ENCODE data around the gene DOCK1.
"Not testable (repeated sequence)": the region's sequence is repeated elsewhere in the genome, so short reads cannot be mapped to it uniquely, and the experiment has no call there.

The DOCK1 gene

DNA sequence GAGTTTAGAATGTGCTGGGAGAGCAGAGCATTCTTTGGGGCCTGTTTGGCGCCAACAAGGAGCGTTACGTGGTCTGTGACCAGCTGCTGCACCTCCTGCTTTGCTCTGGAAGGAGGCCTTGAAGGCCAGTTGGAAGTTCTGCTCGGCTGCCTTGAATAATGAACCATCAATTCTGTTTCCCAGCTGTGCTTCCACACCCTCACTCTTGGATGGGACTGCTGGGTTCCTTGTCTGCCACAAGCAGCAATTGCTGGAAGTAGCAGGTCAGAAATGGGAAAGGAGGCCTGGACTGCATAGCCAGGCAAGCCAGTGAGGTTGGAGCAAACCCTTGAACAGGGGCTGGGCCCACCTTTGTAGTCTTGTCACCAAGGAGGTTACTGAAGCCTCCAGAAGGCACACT, 377.8 kb downstream of the DOCK1 start:
- no peak for ATAC-seq
- no peaks in the 10 kb centered on the region for H3K36me3 Mint-ChIP-seq (ENCODE audit: low read depth)
- H3K9me3 Mint-ChIP-seq: peaks cover 7% of the 10 kb centered on the region
- H3K27ac Mint-ChIP-seq: no peak overlapping the region
- no peaks in the 10 kb centered on the region for H3K4me1 Mint-ChIP-seq
- no peak for DNase-seq
- H3K4me3 Mint-ChIP-seq: no peak overlapping the region
- no peaks in the 10 kb centered on the region for H3K27me3 Mint-ChIP-seq

DNA sequence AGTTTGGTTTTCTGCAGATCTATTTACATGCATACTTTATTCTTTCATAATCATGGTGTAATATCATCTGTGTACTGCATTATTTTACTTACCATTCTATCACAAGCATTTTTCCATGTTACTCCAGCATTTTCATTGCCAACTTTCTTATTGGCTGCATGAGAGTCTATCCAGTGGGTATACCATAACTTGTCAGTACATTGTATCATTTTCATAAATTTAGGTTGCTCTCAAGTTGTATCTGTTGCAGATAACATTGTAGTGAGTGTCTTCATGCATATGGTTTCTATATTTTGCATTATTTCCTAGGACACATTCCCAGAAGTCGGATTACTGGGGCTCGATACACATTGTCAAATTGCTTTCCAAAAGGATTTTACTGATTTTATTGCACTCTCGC, 378.3 kb downstream of the DOCK1 start:
- Mint-ChIP-seq H3K9me3 (peaks cover 10% of the 10 kb centered on the region), H3K36me3 (ENCODE audit: low read depth) (no peaks in the 10 kb centered on the region), H3K27me3 (no peaks in the 10 kb centered on the region), H3K27ac (no peak overlapping the region), H3K4me1 (no peaks in the 10 kb centered on the region), H3K4me3 (no peak overlapping the region)
- DNase-seq (no peak), ATAC-seq (no peak)

DNA sequence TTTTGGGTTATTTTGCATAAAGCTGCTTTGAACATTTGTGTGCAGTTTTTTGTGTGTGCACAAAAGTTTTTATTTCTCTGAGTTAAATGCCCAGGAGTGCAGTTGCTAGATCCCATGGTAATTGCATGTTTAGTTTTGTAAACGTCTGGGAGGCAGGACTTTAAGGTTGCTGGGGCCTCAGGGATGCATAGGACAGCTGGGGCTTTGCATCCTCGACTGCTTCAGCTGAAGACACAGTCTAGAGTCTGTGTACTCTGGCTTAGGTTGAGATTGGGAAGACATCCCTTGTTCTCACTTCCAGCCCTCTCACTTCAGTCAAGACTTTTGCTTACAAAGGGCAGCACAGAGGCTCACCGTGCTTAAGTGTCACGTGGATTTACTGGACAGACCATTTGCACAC, 385.6 kb downstream of the DOCK1 start:
- Mint-ChIP-seq H3K27me3 (peaks cover under 1% of the 10 kb centered on the region), H3K4me3 (no peak overlapping the region), H3K9me3 (peaks cover 13% of the 10 kb centered on the region), H3K27ac (no peak overlapping the region), H3K4me1 (peaks cover 22% of the 10 kb centered on the region), H3K36me3 (ENCODE audit: low read depth) (no peaks in the 10 kb centered on the region)
- no peak for ATAC-seq
- DNase-seq: no peak

DNA sequence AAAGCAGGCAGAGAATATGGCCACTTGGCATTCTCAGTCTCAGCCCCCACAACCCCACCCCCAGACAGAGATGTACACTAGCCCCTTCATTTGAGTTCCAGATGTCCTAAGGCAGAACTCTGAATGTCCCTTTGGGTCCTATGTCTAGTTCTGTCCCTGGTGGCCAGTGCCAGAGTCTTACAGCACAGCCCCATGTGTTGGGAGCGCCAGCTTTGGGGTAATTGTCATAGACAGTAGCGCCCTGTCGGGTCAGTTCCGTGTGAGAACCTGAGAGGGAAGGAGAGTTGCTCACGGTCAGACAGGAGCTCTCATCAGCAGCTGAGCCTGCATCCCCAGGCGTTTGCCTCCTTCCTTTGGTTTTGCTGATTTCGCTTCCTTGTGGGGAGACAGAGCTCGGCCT, 386.1 kb downstream of the DOCK1 start:
- Mint-ChIP-seq H3K27me3 (peaks cover 3% of the 10 kb centered on the region), H3K4me3 (no peak overlapping the region), H3K27ac (no peak overlapping the region), H3K4me1 (peaks cover 24% of the 10 kb centered on the region), H3K9me3 (peaks cover 13% of the 10 kb centered on the region), H3K36me3 (ENCODE audit: low read depth) (no peaks in the 10 kb centered on the region)
- DNase-seq (no peak), ATAC-seq (no peak)

DNA sequence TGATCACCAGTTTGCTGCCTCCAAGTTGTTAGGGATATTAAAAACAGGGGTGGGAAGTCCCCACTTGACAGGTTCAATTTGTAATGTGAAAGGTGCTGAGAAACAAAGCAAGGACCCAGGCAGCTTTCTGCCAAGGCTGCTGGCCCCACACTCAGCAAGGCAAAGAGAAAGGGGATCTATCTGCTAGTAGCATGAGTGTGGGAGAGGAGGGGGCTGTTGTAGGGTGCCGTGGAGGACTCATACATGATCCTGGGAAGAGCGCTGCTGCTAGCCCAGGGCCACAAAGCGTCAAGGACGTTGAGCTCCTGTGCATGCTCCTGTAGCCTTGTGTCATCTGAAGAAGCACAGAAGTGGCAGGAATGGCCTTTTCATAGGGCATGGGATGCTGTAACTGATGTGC, 387.7 kb downstream of the DOCK1 start:
- Mint-ChIP-seq H3K27ac (no peak overlapping the region), H3K36me3 (ENCODE audit: low read depth) (no peaks in the 10 kb centered on the region), H3K27me3 (peaks cover 8% of the 10 kb centered on the region), H3K9me3 (peaks cover 8% of the 10 kb centered on the region), H3K4me3 (no peak overlapping the region), H3K4me1 (peaks cover 24% of the 10 kb centered on the region)
- ATAC-seq (no peak), DNase-seq (no peak)

DNA sequence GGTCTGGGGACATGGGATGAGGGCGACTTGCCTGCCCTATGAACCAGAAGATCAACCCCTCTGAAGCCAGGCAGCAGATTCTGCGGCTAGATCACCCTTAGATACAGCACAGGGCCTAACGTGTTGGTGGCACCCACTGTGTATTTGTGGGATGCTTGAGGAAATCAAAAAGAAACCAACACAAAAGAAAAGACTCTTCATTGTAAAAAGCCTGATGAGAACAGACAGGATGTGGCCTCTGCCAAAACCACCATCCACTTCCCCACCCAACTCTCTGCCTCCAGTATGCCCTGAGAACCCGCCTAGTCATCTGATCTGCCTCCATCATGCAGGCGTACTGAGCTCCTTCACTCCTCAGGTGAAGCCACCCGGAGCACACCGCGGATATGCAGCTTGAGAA, 388.4 kb downstream of the DOCK1 start:
- H3K9me3 Mint-ChIP-seq: peaks cover 3% of the 10 kb centered on the region
- DNase-seq (peak; percentile 10), ATAC-seq (peak; percentile 85)
- no peak overlapping the region for H3K4me3 Mint-ChIP-seq
- no peak overlapping the region for H3K27ac Mint-ChIP-seq
- H3K36me3 Mint-ChIP-seq (ENCODE audit: low read depth): no peaks in the 10 kb centered on the region
- H3K4me1 Mint-ChIP-seq: peaks cover 24% of the 10 kb centered on the region
- peaks cover 8% of the 10 kb centered on the region for H3K27me3 Mint-ChIP-seq

DNA sequence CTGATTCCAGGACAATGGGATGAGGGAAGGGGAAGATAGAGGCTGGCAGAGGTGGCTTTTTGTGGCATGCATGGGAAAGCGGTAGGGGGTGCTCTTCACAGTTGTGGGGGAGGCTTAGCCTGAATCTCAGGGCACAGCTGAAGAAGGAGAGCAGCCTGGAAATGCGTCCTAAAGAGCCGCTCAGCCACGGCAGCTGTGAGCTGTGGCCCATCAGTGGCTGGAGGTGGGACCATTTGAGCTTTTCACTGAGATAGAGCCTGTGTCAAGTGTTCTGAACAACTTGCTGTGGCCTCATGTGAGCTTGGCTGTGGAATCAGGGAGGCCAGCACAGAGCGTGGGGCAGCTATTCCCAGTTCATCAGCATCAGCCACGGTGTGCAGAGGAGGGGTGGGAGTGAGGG, 391.5 kb downstream of the DOCK1 start:
- Mint-ChIP-seq H3K27me3 (peaks cover 8% of the 10 kb centered on the region), H3K4me1 (peaks cover 24% of the 10 kb centered on the region), H3K4me3 (no peak overlapping the region), H3K27ac (no peak overlapping the region), H3K36me3 (ENCODE audit: low read depth) (no peaks in the 10 kb centered on the region), H3K9me3 (no peaks in the 10 kb centered on the region)
- no peak for ATAC-seq
- no peak for DNase-seq

DNA sequence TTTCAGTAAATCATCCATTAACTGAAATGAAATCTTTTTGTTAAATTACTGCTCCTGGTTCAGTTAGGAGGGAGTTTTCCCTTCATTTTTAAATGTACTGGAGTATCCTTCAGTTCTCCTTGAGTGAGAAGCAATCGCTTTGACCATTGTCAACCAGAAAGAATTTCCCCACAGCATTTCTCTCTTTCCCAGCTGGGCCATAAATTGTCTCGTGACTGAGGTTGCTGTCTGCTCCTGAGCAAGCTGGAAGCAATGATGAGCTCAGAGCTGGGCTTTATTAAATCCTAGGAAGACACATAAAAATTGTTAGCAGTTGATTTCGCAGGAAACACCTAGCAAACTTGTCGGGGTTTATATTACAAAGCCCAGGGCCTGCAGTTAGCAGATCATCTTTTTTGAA, 393.2 kb downstream of the DOCK1 start:
- H3K4me1 Mint-ChIP-seq: peaks cover 13% of the 10 kb centered on the region
- H3K27ac Mint-ChIP-seq: no peak overlapping the region

DNA sequence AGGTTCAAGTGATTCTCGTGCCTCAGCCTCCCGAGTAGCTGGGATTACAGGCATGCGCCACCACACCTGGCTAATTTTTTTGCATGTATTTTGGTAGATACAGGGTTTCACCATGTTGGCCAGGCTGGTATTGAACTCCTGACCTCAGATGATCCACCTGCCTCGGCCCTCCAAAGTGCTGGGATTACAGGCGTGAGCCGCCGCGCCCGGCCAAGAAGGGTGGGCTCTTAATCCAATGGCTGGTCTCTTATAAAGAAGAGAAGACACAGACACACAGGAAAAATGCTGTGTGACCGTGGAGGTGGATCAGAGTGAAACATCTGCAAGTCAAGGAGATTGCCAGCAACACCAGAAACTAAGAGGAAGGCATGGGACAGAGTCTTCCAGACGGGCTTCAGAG, 394.0 kb downstream of the DOCK1 start:
- not testable (repeated sequence) for H3K4me3 Mint-ChIP-seq; DNase-seq; H3K4me1 Mint-ChIP-seq; H3K27me3 Mint-ChIP-seq; H3K27ac Mint-ChIP-seq; H3K36me3 Mint-ChIP-seq (ENCODE audit: low read depth); H3K9me3 Mint-ChIP-seq; ATAC-seq

More for the DNA sequence above, 393.2 kb downstream of the DOCK1 start:
- Mint-ChIP-seq H3K36me3 (ENCODE audit: low read depth) (no peaks in the 10 kb centered on the region), H3K27me3 (peaks cover 8% of the 10 kb centered on the region), H3K4me3 (no peak overlapping the region), H3K9me3 (no peaks in the 10 kb centered on the region)
- DNase-seq: no peak
- ATAC-seq: no peak

DNA sequence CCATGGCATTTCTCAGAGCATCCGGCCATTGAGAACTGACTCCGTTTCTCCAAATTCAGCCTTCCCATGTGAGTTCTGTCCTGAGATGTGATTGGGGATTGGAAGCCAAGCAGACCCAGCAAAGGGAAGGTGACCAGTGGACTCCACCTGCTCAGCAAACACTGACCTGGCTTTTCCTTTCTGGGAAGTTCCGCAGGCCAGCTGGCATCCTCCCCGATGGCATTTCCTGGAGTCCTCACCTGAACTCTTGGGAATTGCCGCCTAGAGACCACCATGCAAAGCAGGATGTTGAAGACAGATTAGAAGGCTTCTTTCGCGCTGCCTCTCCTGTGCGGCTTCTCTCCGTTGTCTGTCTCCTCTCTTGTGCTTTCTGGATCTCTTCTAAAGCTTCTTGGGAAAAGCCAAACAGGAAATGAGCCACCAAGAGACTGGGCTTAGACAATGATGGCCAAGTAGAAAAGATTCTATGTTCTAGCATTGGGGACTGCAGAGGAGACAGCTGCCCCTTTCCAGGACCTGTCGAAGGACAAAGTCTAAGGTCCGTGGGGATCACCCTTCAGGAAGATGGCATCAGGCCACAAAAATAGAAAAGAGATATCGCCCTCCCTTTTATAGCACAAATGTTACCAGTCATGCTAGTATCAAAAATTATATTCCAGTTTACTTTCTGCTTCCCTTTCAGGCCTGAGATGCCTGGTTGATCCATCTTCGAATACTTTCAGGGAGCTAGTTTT, 394.9 kb downstream of the DOCK1 start:
- ATAC-seq (no peak), DNase-seq (no peak)
- Mint-ChIP-seq H3K27ac (no peak overlapping the region), H3K36me3 (ENCODE audit: low read depth) (no peaks in the 10 kb centered on the region), H3K27me3 (peaks cover 8% of the 10 kb centered on the region), H3K4me1 (peaks cover 2% of the 10 kb centered on the region), H3K9me3 (no peaks in the 10 kb centered on the region), H3K4me3 (no peak overlapping the region)

DNA sequence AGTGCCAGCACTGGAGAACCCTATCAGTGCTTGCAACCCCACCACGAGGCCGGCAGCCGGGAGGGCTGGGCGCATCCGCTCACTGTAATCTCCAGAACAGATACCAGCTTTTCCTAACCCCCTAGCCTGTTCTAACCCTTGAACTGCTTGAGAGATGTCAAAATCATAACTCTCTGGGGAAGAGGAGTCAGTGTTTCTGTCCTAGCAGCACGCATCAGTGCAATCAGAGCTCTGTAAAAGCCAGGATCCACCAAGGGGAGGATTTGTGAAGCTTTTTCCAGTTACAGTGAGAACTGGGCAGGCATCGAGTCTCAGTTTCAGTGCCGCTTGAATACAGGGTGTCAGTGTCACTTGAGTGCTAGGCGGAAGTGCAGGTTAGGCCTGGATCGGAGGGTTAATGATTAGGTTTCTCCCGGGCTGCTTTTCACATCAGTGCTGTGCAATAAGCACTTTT, 395.7 kb downstream of the DOCK1 start:
- H3K4me1 Mint-ChIP-seq: peaks cover 2% of the 10 kb centered on the region
- H3K9me3 Mint-ChIP-seq: no peaks in the 10 kb centered on the region
- no peak for ATAC-seq
- H3K27ac Mint-ChIP-seq: no peak overlapping the region
- no peak overlapping the region for H3K4me3 Mint-ChIP-seq
- H3K27me3 Mint-ChIP-seq: peaks cover 7% of the 10 kb centered on the region
- H3K36me3 Mint-ChIP-seq (ENCODE audit: low read depth): no peaks in the 10 kb centered on the region
- DNase-seq: no peak

DNA sequence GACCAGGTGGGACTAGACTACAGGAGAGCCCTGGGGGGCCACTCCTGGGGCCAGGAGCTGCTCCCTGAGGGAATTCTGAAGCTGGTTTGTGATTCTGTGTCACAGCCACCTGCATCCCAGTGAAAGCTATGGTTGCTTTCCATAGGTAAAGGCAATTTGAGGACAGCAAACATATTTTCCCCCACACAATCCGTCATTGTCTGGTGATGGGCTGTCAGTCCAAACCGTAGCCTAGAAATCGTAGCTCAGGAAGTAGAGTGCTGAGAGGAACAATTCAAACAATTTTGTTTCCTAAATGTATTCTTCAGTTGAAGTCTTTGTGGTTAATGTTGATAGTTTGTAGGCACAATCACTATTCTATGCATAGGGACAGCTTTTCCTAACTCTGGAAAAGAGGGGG, 397.1 kb downstream of the DOCK1 start:
- no peak for DNase-seq

DNA sequence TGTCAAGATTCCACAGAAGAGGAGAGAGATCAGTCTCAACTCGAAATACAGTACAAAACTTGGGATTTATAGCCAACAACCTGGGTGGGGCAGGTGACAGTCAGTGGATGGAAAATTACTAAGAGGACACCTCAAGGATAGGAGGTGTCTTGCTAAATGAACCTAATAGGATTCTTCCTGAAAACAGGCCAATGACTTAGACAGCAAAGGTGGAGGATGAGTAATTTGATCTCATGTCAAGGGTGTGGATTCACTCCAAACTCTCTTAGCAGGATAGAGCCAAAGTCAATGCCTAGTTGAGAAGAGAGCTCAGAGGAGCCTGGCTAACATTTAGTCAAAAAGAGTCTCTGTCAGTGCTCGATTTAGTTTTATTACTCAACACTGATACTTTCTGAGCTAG, 397.9 kb downstream of the DOCK1 start:
- Mint-ChIP-seq H3K27me3 (no peaks in the 10 kb centered on the region), H3K4me3 (no peak overlapping the region), H3K4me1 (no peaks in the 10 kb centered on the region), H3K9me3 (no peaks in the 10 kb centered on the region), H3K27ac (no peak overlapping the region), H3K36me3 (ENCODE audit: low read depth) (no peaks in the 10 kb centered on the region)
- no peak for DNase-seq
- no peak for ATAC-seq

More for the DNA sequence above, 397.1 kb downstream of the DOCK1 start:
- no peaks in the 10 kb centered on the region for H3K27me3 Mint-ChIP-seq
- H3K27ac Mint-ChIP-seq: no peak overlapping the region
- no peaks in the 10 kb centered on the region for H3K4me1 Mint-ChIP-seq
- H3K4me3 Mint-ChIP-seq: no peak overlapping the region
- H3K9me3 Mint-ChIP-seq: no peaks in the 10 kb centered on the region
- ATAC-seq: no peak
- H3K36me3 Mint-ChIP-seq (ENCODE audit: low read depth): no peaks in the 10 kb centered on the region

DNA sequence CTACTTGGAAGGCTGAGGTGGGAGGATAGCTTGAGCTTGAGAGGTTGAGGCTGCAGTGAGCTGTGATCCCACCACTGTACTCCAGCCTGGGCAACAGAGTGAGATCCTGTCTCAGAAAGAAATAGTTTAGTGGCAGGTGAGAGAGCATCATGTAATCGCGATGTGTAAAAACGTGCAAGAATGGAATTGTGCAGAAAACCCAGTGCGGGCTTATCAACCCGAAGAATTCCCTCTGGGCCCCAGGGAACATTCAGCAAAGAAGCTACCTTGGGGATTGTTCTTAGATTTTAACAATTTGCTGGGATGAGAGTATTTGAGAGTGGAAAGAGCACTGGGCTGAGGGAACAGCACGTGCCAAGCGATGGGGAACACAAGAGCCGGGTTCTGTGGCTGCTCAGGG, 398.5 kb downstream of the DOCK1 start:
- ATAC-seq: no peak
- Mint-ChIP-seq H3K4me3 (no peak overlapping the region), H3K9me3 (no peaks in the 10 kb centered on the region), H3K4me1 (no peaks in the 10 kb centered on the region), H3K27ac (no peak overlapping the region), H3K27me3 (no peaks in the 10 kb centered on the region), H3K36me3 (ENCODE audit: low read depth) (no peaks in the 10 kb centered on the region)
- no peak for DNase-seq

DNA sequence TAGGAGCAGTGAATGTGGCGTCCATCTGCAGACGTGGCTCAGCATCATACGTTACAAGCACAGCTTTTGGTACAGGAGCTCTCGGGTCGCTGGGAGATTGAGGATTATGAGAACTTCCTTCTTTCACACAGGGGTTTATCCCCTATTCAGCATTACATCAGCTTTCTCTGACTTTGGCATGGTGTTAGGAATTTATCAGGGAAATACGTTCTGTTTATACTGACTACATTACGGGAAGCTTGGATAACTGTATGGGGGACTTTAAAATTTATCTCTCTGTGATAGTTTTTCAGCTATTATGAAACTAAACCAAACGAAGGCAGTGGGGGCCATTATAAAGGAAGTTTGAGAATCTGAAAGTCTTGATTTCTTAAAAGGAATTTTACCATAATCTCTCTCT, 401.3 kb downstream of the DOCK1 start:
- Mint-ChIP-seq H3K27ac (no peak overlapping the region), H3K4me3 (no peak overlapping the region), H3K9me3 (no peaks in the 10 kb centered on the region), H3K36me3 (ENCODE audit: low read depth) (no peaks in the 10 kb centered on the region), H3K4me1 (no peaks in the 10 kb centered on the region), H3K27me3 (no peaks in the 10 kb centered on the region)
- DNase-seq: no peak
- no peak for ATAC-seq

DNA sequence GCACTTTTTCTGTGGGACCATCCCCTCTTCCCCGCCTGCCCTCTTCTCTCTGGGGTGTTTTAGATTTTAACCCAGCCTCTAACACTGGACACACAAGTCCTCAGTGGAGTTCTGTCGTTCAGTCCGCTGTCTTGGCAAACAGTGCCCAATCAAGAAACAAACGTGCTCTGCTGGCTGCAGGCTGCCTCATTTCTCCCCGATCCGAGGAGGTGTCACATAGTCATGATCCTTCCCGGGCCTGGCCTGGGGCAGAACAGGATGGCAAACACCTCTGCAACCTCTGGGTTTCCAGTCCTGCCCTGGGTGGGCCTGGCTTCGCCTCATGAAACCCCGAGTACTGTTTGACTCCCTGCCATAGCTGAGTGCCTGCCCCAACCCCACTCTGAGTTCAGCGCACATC, 402.1 kb downstream of the DOCK1 start:
- ATAC-seq (no peak), DNase-seq (no peak)
- Mint-ChIP-seq H3K4me1 (no peaks in the 10 kb centered on the region), H3K27me3 (no peaks in the 10 kb centered on the region), H3K36me3 (ENCODE audit: low read depth) (no peaks in the 10 kb centered on the region), H3K27ac (no peak overlapping the region), H3K4me3 (no peak overlapping the region), H3K9me3 (no peaks in the 10 kb centered on the region)

Measured in activated naive CD8-positive, alpha-beta T cell treated with anti-CD3 and anti-CD28 coated beads, Interleukin-2, amount 50 U/mL, for 24 hours (primary cell).